OCI-LY7 (cell line): ENCODE measurements around the gene ZNF672.

Source experiments
- CTCF ChIP-seq: fragments of 200-600 bp; sonication (generic); conservative IDR thresholded peaks from 2 replicates; pipeline ENCODE4 v1.5.1; 2014; ENCODE audit warnings: mild to moderate bottlenecking, antibody characterized with exemption, low read length, moderate library complexity, mixed read lengths
- EZH2phosphoT487 ChIP-seq: fragments of 200-600 bp; sonication (generic); IDR thresholded peaks from 2 replicates; pipeline ENCODE4 v1.6.1; 2018; ENCODE audit warnings: low read depth, borderline replicate concordance, mild to moderate bottlenecking, mixed run types, antibody characterized with exemption, low read length, moderate library complexity, mixed read lengths

GRCh38 chr1:248825136-248825535, 12.9 kb upstream of the ZNF672 start:
- no peak for TF ChIP-seq CTCF
- no peak for TF ChIP-seq EZH2phosphoT487
